DND-41 (cell line): Measurements from ENCODE around the gene MAP3K5.

Source experiments
- ATAC-seq: fragments of 200-7000 bp; cut with Tn5 transposase; 3 replicates; pipeline ENCODE4 v1.9.1; 2021; ENCODE audit warnings: low read depth; ENCODE audit not compliant: insufficient read depth
- DNase-seq: peaks from one replicate; pipeline ENCODE4 v3.0.0-alpha.2; 2020
- H2AFZ ChIP-seq: 2 replicates; pipeline ENCODE4 v1.6.0; 2012; ENCODE audit warnings: low read depth, low read length
- H3K27ac ChIP-seq: 2 replicates; pipeline ENCODE4 v1.5.1; 2012; ENCODE audit warnings: low read length, inconsistent platforms
- H3K27me3 ChIP-seq: fragments of 200-600 bp; sonication (generic); 2 replicates; pipeline ENCODE4 v1.6.0; 2012; ENCODE audit warnings: low read length, mild to moderate bottlenecking, inconsistent platforms; ENCODE audit not compliant: insufficient read depth, poor library complexity
- H3K36me3 ChIP-seq: 2 replicates; pipeline ENCODE4 v1.5.1; 2012; ENCODE audit warnings: low read length, inconsistent platforms; ENCODE audit not compliant: insufficient read depth
- H3K4me1 ChIP-seq: 2 replicates; pipeline ENCODE4 v1.5.1; 2012; ENCODE audit warnings: mild to moderate bottlenecking, low read length; ENCODE audit not compliant: insufficient read depth
- H3K4me2 ChIP-seq: 2 replicates; pipeline ENCODE4 v1.6.0; 2012; ENCODE audit warnings: mild to moderate bottlenecking, moderate library complexity, low read length, inconsistent platforms; ENCODE audit not compliant: insufficient read depth
- H3K4me3 ChIP-seq, 2 experiments: fragments of 200-600 bp in 1 of 2; shearing (Covaris generic) in 1 of 2; 2 replicates each; pipeline ENCODE4 v1.5.1; 2012 to 2016; ENCODE audit warnings: inconsistent platforms in 2 of 2, low read length in 2 of 2, mild to moderate bottlenecking in 2 of 2, low read depth in 1 of 2, moderate library complexity in 1 of 2
- H3K79me2 ChIP-seq: 2 replicates; pipeline ENCODE4 v1.6.0; 2012; ENCODE audit warnings: low read length, inconsistent platforms; ENCODE audit not compliant: insufficient read depth
- H3K9ac ChIP-seq: 2 replicates; pipeline ENCODE4 v1.6.0; 2012; ENCODE audit warnings: low read depth, mild to moderate bottlenecking, inconsistent platforms, low read length, moderate library complexity
- H3K9me3 ChIP-seq: 2 replicates; pipeline ENCODE4 v1.5.1; 2012; ENCODE audit warnings: low read length, moderate library complexity, mild to moderate bottlenecking, inconsistent platforms; ENCODE audit not compliant: insufficient read depth, severe bottlenecking
- H4K20me1 ChIP-seq: 2 replicates; pipeline ENCODE4 v1.6.0; 2012; ENCODE audit warnings: low read length; ENCODE audit not compliant: insufficient read depth
- CTCF ChIP-seq: IDR thresholded peaks from 2 replicates; pipeline ENCODE4 v1.5.1; 2012; ENCODE audit warnings: borderline replicate concordance, low read length, moderate library complexity, mild to moderate bottlenecking; ENCODE audit not compliant: poor library complexity, severe bottlenecking; ENCODE audit errors: extremely low read depth
- EZH2 ChIP-seq: IDR thresholded peaks from 3 replicates; pipeline ENCODE4 v1.6.1; 2012; ENCODE audit warnings: borderline replicate concordance, low read depth, mild to moderate bottlenecking, moderate library complexity, low read length, inconsistent platforms; ENCODE audit not compliant: severe bottlenecking

Gene MAP3K5

GRCh38 chr6:136614350-136614749 lies 177.9 kb downstream of the MAP3K5 start:
- no peak for DNase-seq
- TF ChIP-seq CTCF (no peak), EZH2 (no peak)
- no peaks in the 10 kb centered on the region for H4K20me1 ChIP-seq
- H3K4me2 ChIP-seq, result no peak overlapping the region
- H3K4me3 ChIP-seq, result no peak overlapping the region
- H3K27me3 ChIP-seq, result peaks cover 3% of the 10 kb centered on the region
- H2AFZ ChIP-seq, result no peak overlapping the region
- ATAC-seq, result no peak
- H3K27ac ChIP-seq, result no peak overlapping the region
- no peaks in the 10 kb centered on the region for H3K4me1 ChIP-seq
- H3K79me2 ChIP-seq, result no peaks in the 10 kb centered on the region
- H3K9ac ChIP-seq, result no peak overlapping the region
- H3K9me3 ChIP-seq, result no peaks in the 10 kb centered on the region
- H3K36me3 ChIP-seq, result no peaks in the 10 kb centered on the region

- Histone ChIP-seq H3K9ac (no peak overlapping the region), H2AFZ (no peak overlapping the region), H3K36me3 (no peaks in the 10 kb centered on the region), H3K27me3 (peaks cover 3% of the 10 kb centered on the region), H3K79me2 (no peaks in the 10 kb centered on the region), H3K4me3 (no peak overlapping the region), H3K4me1 (no peaks in the 10 kb centered on the region), H3K4me2 (no peak overlapping the region), H3K9me3 (no peaks in the 10 kb centered on the region), H4K20me1 (no peaks in the 10 kb centered on the region), H3K27ac (no peak overlapping the region)
- no peak for DNase-seq
- ATAC-seq, result no peak
- TF ChIP-seq EZH2 (no peak), CTCF (no peak)
These were observed 178.8 kb downstream of the MAP3K5 start for GRCh38 chr6:136613477-136613876.

- H3K9me3 ChIP-seq, result no peaks in the 10 kb centered on the region
- no peak for TF ChIP-seq EZH2
- no peak for TF ChIP-seq CTCF
- no peak overlapping the region for H3K9ac ChIP-seq
- no peak overlapping the region for H3K4me2 ChIP-seq
- ATAC-seq (no peak), DNase-seq (no peak)
- H3K36me3 ChIP-seq, result no peaks in the 10 kb centered on the region
- H2AFZ ChIP-seq, result no peak overlapping the region
- H3K27ac ChIP-seq, result no peak overlapping the region
- no peaks in the 10 kb centered on the region for H4K20me1 ChIP-seq
- H3K4me1 ChIP-seq, result no peaks in the 10 kb centered on the region
- H3K4me3 ChIP-seq, result no peak overlapping the region
- peaks cover 3% of the 10 kb centered on the region for H3K27me3 ChIP-seq
- H3K79me2 ChIP-seq, result no peaks in the 10 kb centered on the region
These were observed 179.4 kb downstream of the MAP3K5 start for GRCh38 chr6:136612666-136613389.
